Liver (tissue), 9 donors: Measurements from ENCODE around the gene ASAP2. TPM values are rescaled to one million over a fixed set of nuclear protein-coding genes. Genes with fewer than 3 reads are reported as not detected.

Experiments
- DNase-seq: peaks from one replicate; pipeline ENCODE4 v3.0.0-alpha.2; 2017; ENCODE audit warnings: low spot score
- H3K27ac ChIP-seq, 2 donors: one replicate each; pipeline ENCODE4 v1.7.0; 2013; ENCODE audit warnings: inconsistent platforms in 2 of 2, low read length in 2 of 2, control low read depth in 1 of 2, low read depth in 1 of 2, mild to moderate bottlenecking in 1 of 2
- H3K27me3 ChIP-seq, 4 donors: one replicate each; pipeline versions ENCODE4 v1.6.1 to v1.7.0; 2013; ENCODE audit warnings: low read length in 3 of 4, inconsistent platforms in 1 of 4, mild to moderate bottlenecking in 1 of 4, moderate library complexity in 1 of 4; ENCODE audit not compliant: control insufficient read depth in 4 of 4, insufficient read depth in 4 of 4
- H3K36me3 ChIP-seq, 4 donors: one replicate each; pipeline versions ENCODE4 v1.6.1 to v1.7.0; 2013; ENCODE audit warnings: low read length in 3 of 4, mild to moderate bottlenecking in 3 of 4, low read depth in 1 of 4, moderate library complexity in 1 of 4; ENCODE audit not compliant: control insufficient read depth in 4 of 4, insufficient read depth in 3 of 4
- H3K4me1 ChIP-seq, 4 donors: one replicate each; pipeline versions ENCODE4 v1.6.1 to v1.7.0; 2013; ENCODE audit warnings: low read length in 3 of 4, mild to moderate bottlenecking in 3 of 4, moderate library complexity in 1 of 4; ENCODE audit not compliant: control insufficient read depth in 4 of 4, insufficient read depth in 4 of 4
- H3K4me3 ChIP-seq, 3 donors: one replicate each; pipeline versions ENCODE4 v1.6.1 to v1.7.0; 2013; ENCODE audit warnings: low read length in 3 of 3, control low read depth in 1 of 3, low read depth in 1 of 3, mild to moderate bottlenecking in 1 of 3
- H3K9ac ChIP-seq, 2 donors: one replicate each; pipeline ENCODE4 v1.7.0; 2013; ENCODE audit warnings: low read length in 2 of 2, mild to moderate bottlenecking in 2 of 2, moderate library complexity in 2 of 2, control low read depth in 1 of 2, low read depth in 1 of 2
- H3K9me3 ChIP-seq, 4 donors: one replicate each; pipeline versions ENCODE4 v1.6.1 to v1.7.0; 2013; ENCODE audit warnings: low read length in 3 of 4; ENCODE audit not compliant: control insufficient read depth in 4 of 4
- EGR1 ChIP-seq, 2 donors: IDR thresholded peaks; 2 replicates each; pipeline ENCODE4 v1.6.1; 2016 to 2018; ENCODE audit warnings: antibody characterized with exemption in 2 of 2, low read depth in 2 of 2
- FOXA1 ChIP-seq: IDR thresholded peaks from 2 replicates; pipeline ENCODE4 v1.6.1; 2016; ENCODE audit warnings: antibody characterized with exemption
- FOXA2 ChIP-seq: IDR thresholded peaks from 2 replicates; pipeline ENCODE4 v1.6.1; 2016; ENCODE audit warnings: antibody characterized with exemption
- GABPA ChIP-seq, 2 donors: IDR thresholded peaks in 1 of 2; conservative IDR thresholded peaks in 1 of 2; 2 replicates each; pipeline ENCODE4 v1.6.1; 2016; ENCODE audit warnings: antibody characterized with exemption in 2 of 2, mild to moderate bottlenecking in 1 of 2, moderate library complexity in 1 of 2
- HNF4A ChIP-seq, 2 donors: conservative IDR thresholded peaks; 2 replicates each; pipeline ENCODE4 v1.6.1; 2016; ENCODE audit warnings: antibody characterized with exemption in 2 of 2, mild to moderate bottlenecking in 2 of 2
- HNF4G ChIP-seq: IDR thresholded peaks from 2 replicates; pipeline ENCODE4 v1.6.1; 2016; ENCODE audit warnings: antibody characterized with exemption
- JUND ChIP-seq, 2 donors: IDR thresholded peaks; 2 replicates each; pipeline ENCODE4 v1.6.1; 2016; ENCODE audit warnings: antibody characterized with exemption in 2 of 2
- NR2F2 ChIP-seq: IDR thresholded peaks from 2 replicates; pipeline ENCODE4 v1.6.1; 2016; ENCODE audit warnings: antibody characterized with exemption
- RAD21 ChIP-seq, 2 donors: IDR thresholded peaks; 2 replicates each; pipeline ENCODE4 v1.6.1; 2016; ENCODE audit warnings: antibody characterized with exemption in 2 of 2, mild to moderate bottlenecking in 2 of 2
- RXRA ChIP-seq, 2 donors: IDR thresholded peaks; 2 replicates each; pipeline ENCODE4 v1.6.1; 2017 to 2018; ENCODE audit warnings: antibody characterized with exemption in 2 of 2, mild to moderate bottlenecking in 1 of 2
- SP1 ChIP-seq: IDR thresholded peaks from 2 replicates; pipeline ENCODE4 v1.6.1; 2018; ENCODE audit warnings: antibody characterized with exemption, mild to moderate bottlenecking
- TAF1 ChIP-seq: conservative IDR thresholded peaks from 2 replicates; pipeline ENCODE4 v1.6.1; 2016; ENCODE audit warnings: antibody characterized with exemption, mild to moderate bottlenecking
- YY1 ChIP-seq: IDR thresholded peaks from 2 replicates; pipeline ENCODE4 v1.6.1; 2016; ENCODE audit warnings: antibody characterized with exemption, mild to moderate bottlenecking
- WGBS: extraction: QIAGEN DNeasy Blood & Tissue Kit; methylation state at CpG from one replicate; pipeline ENCODE4 v1.1.7; 2013; 5-methylcytosine and 5-hydroxymethylcytosine counted together
- polyA plus RNA-seq, 2 donors: library from polyadenylated mRNA; stranded (reverse) in 1 of 2; unstranded in 1 of 2; fragments of 200-250 nt in 1 of 2; fragments of >200 nt in 1 of 2; fragmentation: Nextera tagmentation in 1 of 2; extraction: Ambion mirVana in 1 of 2; gene quantifications; one replicate each; pipeline versions ENCODE4 v1.2.1 to v1.2.3, GENCODE V29; 2013 to 2015
- total RNA-seq, 2 donors: library from RNA; depleted of rRNA; stranded (reverse); fragments of >200 nt; gene quantifications; one replicate each; pipeline ENCODE4 v1.2.3, GENCODE V29; 2014
- TF ChIP-seq, protein P1 (sequence below): IDR thresholded peaks from 2 replicates; pipeline ENCODE4 v1.6.1; 2016; ENCODE audit warnings: antibody characterized with exemption
- TF ChIP-seq, protein P2 (sequence below): IDR thresholded peaks from 2 replicates; pipeline ENCODE4 v1.6.1; 2016; ENCODE audit warnings: antibody characterized with exemption
- TF ChIP-seq, protein P3 (sequence below): fragments of 150-350 bp; IDR thresholded peaks from 2 replicates; pipeline ENCODE4 v1.5.1; 2017; ENCODE audit warnings: improper control_type of control experiment, low read depth, low read length; ENCODE audit not compliant: missing input control
- TF ChIP-seq, protein P4 (sequence below): IDR thresholded peaks from 2 replicates; pipeline ENCODE4 v1.6.1; 2016; ENCODE audit warnings: antibody characterized with exemption
- TF ChIP-seq, protein P5 (sequence below): IDR thresholded peaks from 2 replicates; pipeline ENCODE4 v1.6.1; 2016; ENCODE audit warnings: antibody characterized with exemption, mild to moderate bottlenecking
- donor health status: healthy.
- donor health status: healthy.
- donor health status: healthy.
- donor health status: healthy.
- donor health status: healthy.

The ASAP2 gene
- total and polyA plus RNA-seq, 4 donors, result 0.36 to 5.9 (median 2.6) TPM

DNA sequence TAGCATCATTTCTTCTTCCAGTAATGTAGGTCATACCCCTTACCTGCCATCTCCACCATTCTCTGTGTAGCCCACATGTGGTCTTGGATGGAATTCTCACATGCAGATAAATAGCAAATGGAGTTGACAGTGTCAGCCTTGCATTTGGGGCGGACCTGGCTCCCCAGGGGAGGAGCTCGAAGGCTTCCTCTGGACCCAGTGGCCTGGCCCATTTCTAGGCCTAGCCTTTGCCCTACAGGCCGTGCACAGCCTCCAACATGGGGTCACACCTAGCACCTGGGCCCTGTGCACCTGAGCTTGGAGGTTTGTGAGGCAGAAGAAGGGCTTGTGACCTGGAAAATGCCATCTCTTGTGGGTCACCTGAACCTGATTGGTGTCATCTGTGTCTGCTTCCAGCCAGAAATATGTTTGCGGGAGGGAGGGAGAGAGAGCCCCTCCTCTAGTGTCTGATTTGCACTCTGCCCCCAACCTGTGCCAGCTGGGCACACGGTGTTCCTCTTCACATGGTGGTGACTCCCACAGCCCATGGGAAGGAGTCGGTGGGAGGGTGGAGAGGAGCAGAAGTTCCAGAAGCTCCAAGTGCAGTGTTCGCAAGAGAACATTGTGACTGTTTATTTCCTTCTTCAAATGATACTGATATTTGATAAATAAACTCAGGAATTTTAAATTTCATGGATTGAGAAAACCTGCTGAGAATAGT is 183.7 kb downstream of the ASAP2 start:
- H3K36me3 ChIP-seq, result peaks cover 0 to 8% (median 0%) of the 10 kb centered on the region in 4 donors
- WGBS, result 86% methylated on average over 7 of the region's 7 CpGs
- no peak for DNase-seq

DNA sequence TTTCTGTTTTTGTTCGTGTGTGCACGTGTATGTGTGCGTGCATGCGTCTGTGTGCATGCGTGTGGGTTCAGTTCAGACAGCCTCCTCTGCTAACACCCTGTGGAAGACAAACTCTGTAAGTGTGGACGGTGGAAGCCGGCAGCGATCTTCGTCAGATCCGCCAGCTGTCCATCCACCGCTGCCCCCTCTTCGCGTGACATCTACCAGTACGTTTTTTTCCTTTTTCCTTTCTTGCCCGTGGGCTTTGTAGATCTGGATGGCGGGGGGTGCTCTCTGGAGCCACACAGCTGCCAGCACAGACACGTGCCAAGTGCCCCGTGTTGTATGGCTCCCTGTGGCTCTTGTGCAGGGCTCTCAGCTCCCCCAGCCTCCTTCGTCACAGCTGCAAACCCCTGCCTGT is 184.4 kb downstream of the ASAP2 start:
- Histone ChIP-seq H3K9ac (no peak overlapping the region), H3K4me1 (no peaks in the 10 kb centered on the region), H3K9me3 (no peaks in the 10 kb centered on the region), H3K36me3 (peaks cover 0 to 8% (median 0%) of the 10 kb centered on the region in 4 donors), H3K4me3 (no peak overlapping the region), H3K27me3 (no peaks in the 10 kb centered on the region), H3K27ac (no peak overlapping the region)
- 95% methylated on average over 19 of the region's 19 CpGs for WGBS
- TF ChIP-seq FOXA1 (no peak), SP1 (no peak), NR2F2 (no peak), YY1 (no peak), EGR1 (IDR thresholded peaks at IDR 0.05; ENCODE audit: low read depth in 2 of 2) (no peak), TAF1 (no peak), GABPA (IDR thresholded peaks at IDR 0.05 in 1 of 2, conservative IDR thresholded peaks at IDR 0.05 in 1 of 2) (no peak), HNF4G (no peak), JUND (IDR thresholded peaks at IDR 0.05) (no peak), RAD21 (IDR thresholded peaks at IDR 0.05) (no peak), FOXA2 (no peak), HNF4A (conservative IDR thresholded peaks at IDR 0.05) (no peak), RXRA (IDR thresholded peaks at IDR 0.05) (no peak)
- TF ChIP-seq, protein P1, sequence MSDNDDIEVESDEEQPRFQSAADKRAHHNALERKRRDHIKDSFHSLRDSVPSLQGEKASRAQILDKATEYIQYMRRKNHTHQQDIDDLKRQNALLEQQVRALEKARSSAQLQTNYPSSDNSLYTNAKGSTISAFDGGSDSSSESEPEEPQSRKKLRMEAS, result no peak
- TF ChIP-seq, protein P2, sequence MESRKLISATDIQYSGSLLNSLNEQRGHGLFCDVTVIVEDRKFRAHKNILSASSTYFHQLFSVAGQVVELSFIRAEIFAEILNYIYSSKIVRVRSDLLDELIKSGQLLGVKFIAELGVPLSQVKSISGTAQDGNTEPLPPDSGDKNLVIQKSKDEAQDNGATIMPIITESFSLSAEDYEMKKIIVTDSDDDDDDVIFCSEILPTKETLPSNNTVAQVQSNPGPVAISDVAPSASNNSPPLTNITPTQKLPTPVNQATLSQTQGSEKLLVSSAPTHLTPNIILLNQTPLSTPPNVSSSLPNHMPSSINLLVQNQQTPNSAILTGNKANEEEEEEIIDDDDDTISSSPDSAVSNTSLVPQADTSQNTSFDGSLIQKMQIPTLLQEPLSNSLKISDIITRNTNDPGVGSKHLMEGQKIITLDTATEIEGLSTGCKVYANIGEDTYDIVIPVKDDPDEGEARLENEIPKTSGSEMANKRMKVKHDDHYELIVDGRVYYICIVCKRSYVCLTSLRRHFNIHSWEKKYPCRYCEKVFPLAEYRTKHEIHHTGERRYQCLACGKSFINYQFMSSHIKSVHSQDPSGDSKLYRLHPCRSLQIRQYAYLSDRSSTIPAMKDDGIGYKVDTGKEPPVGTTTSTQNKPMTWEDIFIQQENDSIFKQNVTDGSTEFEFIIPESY, result no peak
- TF ChIP-seq, protein P3, sequence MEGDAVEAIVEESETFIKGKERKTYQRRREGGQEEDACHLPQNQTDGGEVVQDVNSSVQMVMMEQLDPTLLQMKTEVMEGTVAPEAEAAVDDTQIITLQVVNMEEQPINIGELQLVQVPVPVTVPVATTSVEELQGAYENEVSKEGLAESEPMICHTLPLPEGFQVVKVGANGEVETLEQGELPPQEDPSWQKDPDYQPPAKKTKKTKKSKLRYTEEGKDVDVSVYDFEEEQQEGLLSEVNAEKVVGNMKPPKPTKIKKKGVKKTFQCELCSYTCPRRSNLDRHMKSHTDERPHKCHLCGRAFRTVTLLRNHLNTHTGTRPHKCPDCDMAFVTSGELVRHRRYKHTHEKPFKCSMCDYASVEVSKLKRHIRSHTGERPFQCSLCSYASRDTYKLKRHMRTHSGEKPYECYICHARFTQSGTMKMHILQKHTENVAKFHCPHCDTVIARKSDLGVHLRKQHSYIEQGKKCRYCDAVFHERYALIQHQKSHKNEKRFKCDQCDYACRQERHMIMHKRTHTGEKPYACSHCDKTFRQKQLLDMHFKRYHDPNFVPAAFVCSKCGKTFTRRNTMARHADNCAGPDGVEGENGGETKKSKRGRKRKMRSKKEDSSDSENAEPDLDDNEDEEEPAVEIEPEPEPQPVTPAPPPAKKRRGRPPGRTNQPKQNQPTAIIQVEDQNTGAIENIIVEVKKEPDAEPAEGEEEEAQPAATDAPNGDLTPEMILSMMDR, result no peak
- TF ChIP-seq, protein P4, sequence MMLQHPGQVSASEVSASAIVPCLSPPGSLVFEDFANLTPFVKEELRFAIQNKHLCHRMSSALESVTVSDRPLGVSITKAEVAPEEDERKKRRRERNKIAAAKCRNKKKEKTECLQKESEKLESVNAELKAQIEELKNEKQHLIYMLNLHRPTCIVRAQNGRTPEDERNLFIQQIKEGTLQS, result no peak
- TF ChIP-seq, protein P5, sequence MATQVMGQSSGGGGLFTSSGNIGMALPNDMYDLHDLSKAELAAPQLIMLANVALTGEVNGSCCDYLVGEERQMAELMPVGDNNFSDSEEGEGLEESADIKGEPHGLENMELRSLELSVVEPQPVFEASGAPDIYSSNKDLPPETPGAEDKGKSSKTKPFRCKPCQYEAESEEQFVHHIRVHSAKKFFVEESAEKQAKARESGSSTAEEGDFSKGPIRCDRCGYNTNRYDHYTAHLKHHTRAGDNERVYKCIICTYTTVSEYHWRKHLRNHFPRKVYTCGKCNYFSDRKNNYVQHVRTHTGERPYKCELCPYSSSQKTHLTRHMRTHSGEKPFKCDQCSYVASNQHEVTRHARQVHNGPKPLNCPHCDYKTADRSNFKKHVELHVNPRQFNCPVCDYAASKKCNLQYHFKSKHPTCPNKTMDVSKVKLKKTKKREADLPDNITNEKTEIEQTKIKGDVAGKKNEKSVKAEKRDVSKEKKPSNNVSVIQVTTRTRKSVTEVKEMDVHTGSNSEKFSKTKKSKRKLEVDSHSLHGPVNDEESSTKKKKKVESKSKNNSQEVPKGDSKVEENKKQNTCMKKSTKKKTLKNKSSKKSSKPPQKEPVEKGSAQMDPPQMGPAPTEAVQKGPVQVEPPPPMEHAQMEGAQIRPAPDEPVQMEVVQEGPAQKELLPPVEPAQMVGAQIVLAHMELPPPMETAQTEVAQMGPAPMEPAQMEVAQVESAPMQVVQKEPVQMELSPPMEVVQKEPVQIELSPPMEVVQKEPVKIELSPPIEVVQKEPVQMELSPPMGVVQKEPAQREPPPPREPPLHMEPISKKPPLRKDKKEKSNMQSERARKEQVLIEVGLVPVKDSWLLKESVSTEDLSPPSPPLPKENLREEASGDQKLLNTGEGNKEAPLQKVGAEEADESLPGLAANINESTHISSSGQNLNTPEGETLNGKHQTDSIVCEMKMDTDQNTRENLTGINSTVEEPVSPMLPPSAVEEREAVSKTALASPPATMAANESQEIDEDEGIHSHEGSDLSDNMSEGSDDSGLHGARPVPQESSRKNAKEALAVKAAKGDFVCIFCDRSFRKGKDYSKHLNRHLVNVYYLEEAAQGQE, result no peak
- no peak for DNase-seq

More for the DNA sequence above, 183.7 kb downstream of the ASAP2 start:
- Histone ChIP-seq H3K4me3 (no peak overlapping the region), H3K27me3 (no peaks in the 10 kb centered on the region), H3K9ac (no peak overlapping the region), H3K27ac (no peak overlapping the region), H3K9me3 (no peaks in the 10 kb centered on the region), H3K4me1 (no peaks in the 10 kb centered on the region)
- TF ChIP-seq FOXA1, result no peak
- TF ChIP-seq HNF4G, result no peak
- no peak for TF ChIP-seq HNF4A (conservative IDR thresholded peaks at IDR 0.05)
- no peak for TF ChIP-seq TAF1
- no peak for TF ChIP-seq EGR1 (IDR thresholded peaks at IDR 0.05; ENCODE audit: low read depth in 2 of 2)
